COLO829 (cell line): ENCODE data around the gene KRT75.

Experiments
- DNase-seq: peaks from one replicate; pipeline ENCODE4 v3.0.0; 2012; ENCODE audit warnings: low spot score

KRT75 gene

DNA sequence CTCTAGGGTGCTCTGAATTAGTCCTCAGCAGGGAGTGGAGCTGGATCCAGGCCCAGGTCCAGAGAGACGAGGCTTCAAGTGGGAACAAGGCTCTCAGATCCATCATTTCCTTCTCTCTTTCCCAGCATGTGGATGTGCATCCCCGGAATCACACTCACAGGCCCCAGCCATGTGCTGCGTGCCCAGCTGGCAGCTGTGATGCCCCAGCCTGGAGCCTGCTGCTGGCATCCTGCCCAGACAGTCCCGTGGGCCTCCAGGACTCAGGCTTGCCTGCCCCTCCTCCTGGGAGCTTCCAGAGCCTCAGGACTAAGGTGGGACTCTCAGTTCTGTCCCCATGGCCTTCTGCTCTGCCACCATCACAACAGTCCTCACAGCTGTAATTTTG lies 42.6 kb downstream of the KRT75 start:
- DNase-seq = no peak

DNA sequence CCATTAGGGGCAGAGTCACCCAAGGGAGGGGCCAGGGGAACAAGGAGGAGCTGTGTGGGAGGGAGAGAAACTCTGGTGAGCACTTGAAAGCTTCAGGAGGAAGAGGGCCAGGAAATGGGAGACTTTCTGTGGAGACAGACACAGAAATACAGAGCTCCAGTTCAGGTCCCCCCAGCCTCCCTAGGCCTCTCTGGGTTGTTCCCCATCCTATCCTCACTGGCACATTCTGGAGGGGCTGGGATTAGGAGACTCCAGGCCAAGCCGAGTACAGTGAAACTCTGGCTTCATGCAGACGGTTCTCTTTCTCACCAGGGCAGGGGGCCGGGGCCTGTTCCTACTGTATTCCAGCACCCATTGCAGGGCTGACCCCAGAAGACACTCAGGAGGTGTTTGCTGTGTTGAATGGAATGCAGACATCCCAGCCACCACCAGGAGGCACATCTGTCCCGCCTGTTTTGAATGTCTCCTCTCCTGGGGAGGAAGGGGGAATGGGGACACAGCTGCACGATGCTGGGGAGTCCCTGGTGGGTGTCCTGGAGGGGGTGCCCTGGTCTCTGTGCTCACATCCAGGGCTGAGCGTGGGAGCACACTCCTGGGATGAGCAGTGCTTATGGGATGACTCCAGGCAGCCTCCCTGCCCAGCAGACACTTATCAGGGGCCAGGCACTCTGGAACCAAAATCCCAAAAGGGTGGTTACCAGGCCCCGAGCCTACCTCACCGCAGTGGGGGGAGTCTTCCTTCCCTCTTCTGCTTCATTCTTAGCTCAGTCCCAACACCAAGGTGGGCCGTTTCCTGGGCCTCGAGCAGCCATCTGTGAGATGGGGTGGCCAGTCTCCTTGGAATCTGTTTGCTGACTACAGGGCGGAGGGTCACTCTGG lies 43.2 kb downstream of the KRT75 start:
- DNase-seq = no peak

- DNase-seq = no peak
Observed at GRCh38 chr12:52389313-52390207, 44.6 kb downstream of the KRT75 start.

- DNase-seq = no peak
Observed at GRCh38 chr12:52387859-52388258, 46.3 kb downstream of the KRT75 start.

- DNase-seq = no peak
Observed at GRCh38 chr12:52385226-52385702, 48.9 kb downstream of the KRT75 start, which contains the start of gene KRT84. TSS of gene KRT84 (minus strand) at chr12:52385652. CDS start at chr12:52385585, 67 bp downstream.

- no peak for DNase-seq
Observed at GRCh38 chr12:52383331-52383730, 50.8 kb downstream of the KRT75 start.

- DNase-seq = no peak
Observed at GRCh38 chr12:52382854-52383253, 51.3 kb downstream of the KRT75 start.

DNA sequence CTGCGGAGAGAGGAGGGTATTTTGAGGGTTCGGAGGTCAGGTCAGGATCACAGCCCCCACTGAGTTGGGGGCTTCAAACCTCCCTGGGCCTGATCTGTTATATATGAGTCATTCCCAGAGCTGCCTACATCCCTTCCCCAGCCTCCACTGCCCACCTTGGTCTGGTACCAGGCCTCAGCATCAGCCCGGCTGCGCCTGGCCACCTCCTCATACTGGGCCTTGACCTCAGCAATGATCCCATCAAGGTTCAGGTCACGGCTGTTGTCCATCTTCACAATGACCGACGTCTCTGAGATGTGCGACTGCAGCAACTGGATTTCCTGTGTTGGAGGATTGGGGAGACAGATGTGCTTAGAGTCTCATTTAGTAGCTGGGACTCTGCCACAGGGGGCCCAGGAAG lies 53.0 kb downstream of the KRT75 start:
- DNase-seq = no peak

- DNase-seq = peak; percentile 19
Observed at GRCh38 chr12:52380271-52380694, 53.9 kb downstream of the KRT75 start.

DNA sequence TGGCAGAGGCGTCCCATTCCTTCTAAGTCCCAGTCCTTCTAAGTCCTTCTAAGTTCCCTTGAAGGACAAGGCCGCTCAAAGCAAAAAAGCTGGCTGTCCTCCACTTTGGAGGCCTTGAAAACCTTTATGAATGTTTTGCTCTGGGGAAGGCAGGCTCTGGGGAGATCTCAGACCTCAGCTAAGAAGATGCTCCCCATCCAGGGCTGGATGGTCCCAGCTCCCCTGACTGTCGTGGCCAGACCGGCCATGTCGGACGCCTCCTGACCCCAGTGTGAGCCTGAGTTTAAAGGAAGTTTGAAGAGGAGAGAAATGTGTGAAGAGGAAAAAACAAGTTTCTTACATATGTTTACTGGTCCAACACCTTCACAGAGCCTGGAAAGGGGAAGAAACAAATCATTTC lies 54.6 kb downstream of the KRT75 start:
- DNase-seq = no peak

- no peak for DNase-seq
Observed at GRCh38 chr12:52378091-52378490, 56.1 kb downstream of the KRT75 start.

DNA sequence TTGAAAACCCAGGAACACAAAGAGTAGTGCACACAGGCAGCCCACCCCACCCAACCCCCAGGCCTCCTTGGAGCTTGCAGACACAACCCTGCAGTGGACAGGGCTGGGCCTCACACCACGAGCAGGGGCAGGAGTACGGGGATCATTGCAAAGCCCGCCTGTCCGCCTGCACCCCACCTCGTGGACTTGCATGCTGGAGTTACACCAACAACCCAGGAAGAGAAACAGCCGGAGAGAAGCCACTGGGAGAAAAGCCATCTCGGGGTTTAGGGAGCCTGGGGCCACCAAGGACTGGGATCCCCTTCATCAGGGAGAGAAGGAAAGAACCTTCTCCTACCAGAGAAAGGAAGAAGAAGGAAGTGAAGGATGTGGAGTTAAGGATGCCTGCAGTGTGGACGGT lies 56.9 kb downstream of the KRT75 start:
- no peak for DNase-seq
